SK-N-SH treated with all-trans-retinoic acid at 6 μM for 48 hours (cell line): ENCODE results near the gene POLR3G.

Source experiments
- ATAC-seq: fragments of 200-7000 bp; cut with Tn5 transposase; 3 replicates; pipeline ENCODE4 v1.9.1; 2020; ENCODE audit warnings: mild to moderate bottlenecking, moderate library complexity
- ARNTL ChIP-seq: fragments of 450-650 bp; formaldehyde crosslinking; IDR thresholded peaks from 2 replicates; pipeline ENCODE4 v1.5.0; 2020; ENCODE audit warnings: low read depth, mild to moderate bottlenecking, moderate library complexity, borderline replicate concordance
- BACH2 ChIP-seq: fragments of 250-450 bp; sonication (Bioruptor Pico); IDR thresholded peaks from 2 replicates; pipeline ENCODE4 v1.9.0; 2021; ENCODE audit warnings: mild to moderate bottlenecking, borderline replicate concordance
- CSDC2 ChIP-seq: fragments of 250-450 bp; sonication (Bioruptor Pico); IDR thresholded peaks from 2 replicates; pipeline ENCODE4 v1.5.0; 2020; ENCODE audit warnings: mild to moderate bottlenecking, moderate library complexity
- ESRRG ChIP-seq: fragments of 250-450 bp; sonication (Bioruptor Pico); IDR thresholded peaks from 2 replicates; pipeline ENCODE4 v1.6.1; 2021; ENCODE audit warnings: mild to moderate bottlenecking
- ISL1 ChIP-seq: fragments of 250-450 bp; sonication (Bioruptor Pico); IDR thresholded peaks from 2 replicates; pipeline ENCODE4 v2.1.2; 2022; ENCODE audit warnings: mild to moderate bottlenecking, moderate library complexity
- POU6F1 ChIP-seq: fragments of 250-450 bp; sonication (Bioruptor Pico); IDR thresholded peaks from 2 replicates; pipeline ENCODE4 v1.8.0; 2021; ENCODE audit warnings: low read depth, mild to moderate bottlenecking, moderate library complexity, borderline replicate concordance
- PPARA ChIP-seq: fragments of 250-450 bp; sonication (Bioruptor Pico); IDR thresholded peaks from 2 replicates; pipeline ENCODE4 v1.5.0; 2020; ENCODE audit warnings: mild to moderate bottlenecking, borderline replicate concordance
- RARB ChIP-seq: fragments of 250-450 bp; sonication (Bioruptor Pico); IDR thresholded peaks from 2 replicates; pipeline ENCODE4 v1.8.0; 2021; ENCODE audit warnings: mild to moderate bottlenecking, moderate library complexity
- SNAI2 ChIP-seq: fragments of 250-450 bp; sonication (Bioruptor Pico); IDR thresholded peaks from 2 replicates; pipeline ENCODE4 v1.5.0; 2020; ENCODE audit warnings: mild to moderate bottlenecking, moderate library complexity
- TCF4 ChIP-seq: fragments of 250-450 bp; sonication (Bioruptor Pico); IDR thresholded peaks from 2 replicates; pipeline ENCODE4 v1.8.0; 2021; ENCODE audit warnings: mild to moderate bottlenecking, moderate library complexity, borderline replicate concordance
- TOX ChIP-seq: fragments of 250-450 bp; sonication (Bioruptor Pico); IDR thresholded peaks from 2 replicates; pipeline ENCODE4 v1.8.0; 2021; ENCODE audit warnings: mild to moderate bottlenecking, moderate library complexity, borderline replicate concordance
- ZC3H10 ChIP-seq: fragments of 250-450 bp; sonication (Bioruptor Pico); IDR thresholded peaks from 2 replicates; pipeline ENCODE4 v1.5.1; 2021; ENCODE audit warnings: mild to moderate bottlenecking, moderate library complexity
- ZFP3 ChIP-seq: fragments of 250-450 bp; sonication (Bioruptor Pico); IDR thresholded peaks from 2 replicates; pipeline ENCODE4 v1.5.0; 2020; ENCODE audit warnings: mild to moderate bottlenecking, moderate library complexity
- ZFP30 ChIP-seq: fragments of 450-650 bp; formaldehyde crosslinking; IDR thresholded peaks from 2 replicates; pipeline ENCODE4 v1.5.0; 2022; ENCODE audit warnings: mild to moderate bottlenecking, moderate library complexity
- ZNF8 ChIP-seq: fragments of 450-650 bp; formaldehyde crosslinking; IDR thresholded peaks from 2 replicates; pipeline ENCODE4 v1.5.0; 2020; ENCODE audit warnings: mild to moderate bottlenecking, moderate library complexity
- TF ChIP-seq, protein P1 (sequence below): fragments of 250-450 bp; sonication (Bioruptor Pico); IDR thresholded peaks from 2 replicates; pipeline ENCODE4 v1.8.0; 2020; ENCODE audit warnings: mild to moderate bottlenecking, moderate library complexity, borderline replicate concordance
- TF ChIP-seq, protein P2 (sequence below): fragments of 250-450 bp; sonication (Bioruptor Pico); IDR thresholded peaks from 2 replicates; pipeline ENCODE4 v1.5.1; 2020; ENCODE audit warnings: low read depth, mild to moderate bottlenecking, moderate library complexity

POLR3G gene

DNA sequence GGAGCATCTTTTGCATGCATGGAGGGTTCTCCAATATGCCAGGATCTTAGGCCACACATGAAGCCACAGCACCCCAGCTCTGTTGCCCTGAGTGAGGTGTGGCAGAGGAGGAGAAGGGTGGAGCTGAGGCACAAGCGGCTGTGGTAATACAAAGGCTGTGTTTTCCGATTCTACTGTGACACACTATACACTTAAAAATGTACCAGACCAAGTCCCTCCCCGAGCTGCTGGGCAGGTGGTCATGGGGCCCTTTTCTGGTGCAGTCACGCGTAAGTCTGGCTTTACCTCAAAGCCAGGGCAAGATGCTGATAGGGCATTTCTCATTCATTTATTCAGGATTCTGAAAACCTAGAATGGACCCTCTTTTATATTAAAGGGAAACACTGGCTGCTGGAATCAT, 87.7 kb downstream of the POLR3G start:
- no peak for ATAC-seq
- TF ChIP-seq RARB (CRISPR knock-in tag) (no peak), ZC3H10 (CRISPR knock-in tag) (no peak), ZNF8 (CRISPR knock-in tag) (no peak), ZFP30 (no peak), SNAI2 (no peak), TCF4 (CRISPR knock-in tag) (no peak), ISL1 (no peak), ZFP3 (CRISPR knock-in tag) (no peak), PPARA (no peak), POU6F1 (CRISPR knock-in tag) (no peak), ARNTL (CRISPR knock-in tag) (no peak), TOX (CRISPR knock-in tag) (no peak), CSDC2 (no peak)
- TF ChIP-seq, protein P1, sequence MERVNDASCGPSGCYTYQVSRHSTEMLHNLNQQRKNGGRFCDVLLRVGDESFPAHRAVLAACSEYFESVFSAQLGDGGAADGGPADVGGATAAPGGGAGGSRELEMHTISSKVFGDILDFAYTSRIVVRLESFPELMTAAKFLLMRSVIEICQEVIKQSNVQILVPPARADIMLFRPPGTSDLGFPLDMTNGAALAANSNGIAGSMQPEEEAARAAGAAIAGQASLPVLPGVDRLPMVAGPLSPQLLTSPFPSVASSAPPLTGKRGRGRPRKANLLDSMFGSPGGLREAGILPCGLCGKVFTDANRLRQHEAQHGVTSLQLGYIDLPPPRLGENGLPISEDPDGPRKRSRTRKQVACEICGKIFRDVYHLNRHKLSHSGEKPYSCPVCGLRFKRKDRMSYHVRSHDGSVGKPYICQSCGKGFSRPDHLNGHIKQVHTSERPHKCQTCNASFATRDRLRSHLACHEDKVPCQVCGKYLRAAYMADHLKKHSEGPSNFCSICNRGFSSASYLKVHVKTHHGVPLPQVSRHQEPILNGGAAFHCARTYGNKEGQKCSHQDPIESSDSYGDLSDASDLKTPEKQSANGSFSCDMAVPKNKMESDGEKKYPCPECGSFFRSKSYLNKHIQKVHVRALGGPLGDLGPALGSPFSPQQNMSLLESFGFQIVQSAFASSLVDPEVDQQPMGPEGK (CRISPR knock-in tag): no peak

GRCh38 chr5:90563108-90563507, 88.4 kb downstream of the POLR3G start:
- no peak for TF ChIP-seq TCF4 (CRISPR knock-in tag)
- TF ChIP-seq ESRRG (CRISPR knock-in tag): no peak
- no peak for TF ChIP-seq ZC3H10 (CRISPR knock-in tag)
- TF ChIP-seq SNAI2: no peak
- TF ChIP-seq, protein P2, sequence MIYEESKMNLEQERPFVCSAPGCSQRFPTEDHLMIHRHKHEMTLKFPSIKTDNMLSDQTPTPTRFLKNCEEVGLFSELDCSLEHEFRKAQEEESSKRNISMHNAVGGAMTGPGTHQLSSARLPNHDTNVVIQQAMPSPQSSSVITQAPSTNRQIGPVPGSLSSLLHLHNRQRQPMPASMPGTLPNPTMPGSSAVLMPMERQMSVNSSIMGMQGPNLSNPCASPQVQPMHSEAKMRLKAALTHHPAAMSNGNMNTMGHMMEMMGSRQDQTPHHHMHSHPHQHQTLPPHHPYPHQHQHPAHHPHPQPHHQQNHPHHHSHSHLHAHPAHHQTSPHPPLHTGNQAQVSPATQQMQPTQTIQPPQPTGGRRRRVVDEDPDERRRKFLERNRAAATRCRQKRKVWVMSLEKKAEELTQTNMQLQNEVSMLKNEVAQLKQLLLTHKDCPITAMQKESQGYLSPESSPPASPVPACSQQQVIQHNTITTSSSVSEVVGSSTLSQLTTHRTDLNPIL (CRISPR knock-in tag): no peak
- no peak for TF ChIP-seq BACH2 (CRISPR knock-in tag)
- no peak for TF ChIP-seq ISL1
- TF ChIP-seq ZFP30: no peak
- no peak for ATAC-seq
